ENCODE measurements around the gene LGALS4. TPM values are rescaled to one million over a fixed set of nuclear protein-coding genes. Genes with fewer than 3 reads are reported as not detected.
"Not testable (repeated sequence)": the region's sequence is repeated elsewhere in the genome, so short reads cannot be mapped to it uniquely, and the experiment has no call there.

The LGALS4 gene
- total RNA-seq, 1 donor, result 0.43 TPM

- no peak overlapping the region for H3K4me3 ChIP-seq (ENCODE audit: low read depth, low read length)
- TF ChIP-seq CTCF (IDR thresholded peaks at IDR 0.05; ENCODE audit: insufficient read depth, low read depth, low read length), result no peak
- no peak for DNase-seq (ENCODE audit: low read depth)
Observed at GRCh38 chr19:38796154-38796553, 16.6 kb downstream of the LGALS4 start.

GRCh38 chr19:38795549-38795948, 17.2 kb downstream of the LGALS4 start:
- DNase-seq (ENCODE audit: low read depth), result no peak
- no peak overlapping the region for H3K4me3 ChIP-seq (ENCODE audit: low read depth, low read length)
- no peak for TF ChIP-seq CTCF (IDR thresholded peaks at IDR 0.05; ENCODE audit: insufficient read depth, low read depth, low read length)

GRCh38 chr19:38793671-38794070, 19.1 kb downstream of the LGALS4 start:
- no peak for DNase-seq (ENCODE audit: low read depth)
- TF ChIP-seq CTCF (IDR thresholded peaks at IDR 0.05; ENCODE audit: insufficient read depth, low read depth, low read length), result no peak

GRCh38 chr19:38793177-38793576, 19.6 kb downstream of the LGALS4 start:
- no peak for TF ChIP-seq CTCF (IDR thresholded peaks at IDR 0.05; ENCODE audit: insufficient read depth, low read depth, low read length)
- no peak overlapping the region for H3K4me3 ChIP-seq (ENCODE audit: low read depth, low read length)
- DNase-seq (ENCODE audit: low read depth), result no peak

More at GRCh38 chr19:38793671-38794070, 19.1 kb downstream of the LGALS4 start:
- H3K4me3 ChIP-seq (ENCODE audit: low read depth, low read length), result no peak overlapping the region

- DNase-seq (ENCODE audit: low read depth), result no peak
- H3K4me3 ChIP-seq (ENCODE audit: low read depth, low read length), result no peak overlapping the region
- peak; percentile 7 for TF ChIP-seq CTCF (IDR thresholded peaks at IDR 0.05; ENCODE audit: insufficient read depth, low read depth, low read length)
Observed at GRCh38 chr19:38792250-38793111, 20.3 kb downstream of the LGALS4 start.

GRCh38 chr19:38791451-38792064, 21.2 kb downstream of the LGALS4 start:
- not testable (repeated sequence) for H3K4me3 ChIP-seq (ENCODE audit: low read depth, low read length); DNase-seq (ENCODE audit: low read depth)

GRCh38 chr19:38790507-38791403, 22.0 kb downstream of the LGALS4 start:
- DNase-seq (ENCODE audit: low read depth); H3K4me3 ChIP-seq (ENCODE audit: low read depth, low read length): not testable (repeated sequence)

Measured in fibroblast of villous mesenchyme (primary cell).